HEK293T (cell line): ENCODE data around the gene IGDCC3.

Experiments used
- ARNT ChIP-seq: fragments of 450-650 bp; IDR thresholded peaks from 2 replicates; pipeline ENCODE4 v1.6.1; 2017; ENCODE audit warnings: mild to moderate bottlenecking
- BHLHE40 ChIP-seq: fragments of 450-650 bp; IDR thresholded peaks from 2 replicates; pipeline ENCODE4 v1.6.1; 2016; ENCODE audit warnings: mild to moderate bottlenecking, moderate library complexity, borderline replicate concordance
- ELF4 ChIP-seq: fragments of 450-650 bp; IDR thresholded peaks from 2 replicates; pipeline ENCODE4 v1.6.1; 2017; ENCODE audit warnings: antibody characterized with exemption
- FOXA1 ChIP-seq: fragments of 450-650 bp; IDR thresholded peaks from 2 replicates; pipeline ENCODE4 v1.6.1; 2016; ENCODE audit warnings: mild to moderate bottlenecking
- FOXM1 ChIP-seq: fragments of 450-650 bp; IDR thresholded peaks from 2 replicates; pipeline ENCODE4 v1.6.1; 2017; ENCODE audit warnings: mild to moderate bottlenecking, borderline replicate concordance
- HDGF ChIP-seq: fragments of 450-650 bp; IDR thresholded peaks from 2 replicates; pipeline ENCODE4 v1.6.1; 2017; ENCODE audit warnings: antibody characterized with exemption, borderline replicate concordance
- LEF1 ChIP-seq: fragments of 450-650 bp; IDR thresholded peaks from 2 replicates; pipeline ENCODE4 v1.6.1; 2017; ENCODE audit warnings: mild to moderate bottlenecking, borderline replicate concordance
- NFRKB ChIP-seq: fragments of 450-650 bp; IDR thresholded peaks from 2 replicates; pipeline ENCODE4 v1.6.1; 2016; ENCODE audit warnings: mild to moderate bottlenecking, moderate library complexity
- PKNOX1 ChIP-seq: fragments of 450-650 bp; IDR thresholded peaks from 2 replicates; pipeline ENCODE4 v1.6.1; 2016
- SP1 ChIP-seq: fragments of 450-650 bp; IDR thresholded peaks from 2 replicates; pipeline ENCODE4 v1.6.1; 2017
- SUZ12 ChIP-seq: fragments of 450-650 bp; IDR thresholded peaks from 2 replicates; pipeline ENCODE4 v1.6.1; 2016; ENCODE audit warnings: mild to moderate bottlenecking
- TARDBP ChIP-seq: fragments of 450-650 bp; IDR thresholded peaks from 2 replicates; pipeline ENCODE4 v1.6.1; 2016

- TF ChIP-seq SP1 (no peak), BHLHE40 (no peak), NFRKB (no peak), FOXM1 (no peak), TARDBP (no peak), FOXA1 (no peak), SUZ12 (no peak), ARNT (no peak), ELF4 (no peak), HDGF (no peak), PKNOX1 (no peak), LEF1 (no peak)
Measured at GRCh38 chr15:65401611-65402240, 23.9 kb upstream of the IGDCC3 start.
